Mesenchymal stem cell (in vitro differentiated cells and primary cell): ENCODE data around the gene USP24.
"Not testable (repeated sequence)": the region's sequence is repeated elsewhere in the genome, so short reads cannot be mapped to it uniquely, and the experiment has no call there.

Source experiments
- DNase-seq: peaks from one replicate; pipeline ENCODE4 v3.0.0-alpha.2; 2013
- H2AFZ ChIP-seq: one replicate; pipeline ENCODE4 v1.6.1; 2013; ENCODE audit warnings: low read depth, mild to moderate bottlenecking, control low read depth, inconsistent platforms, low read length, moderate library complexity
- H2AK5ac ChIP-seq: 2 replicates; pipeline ENCODE4 v1.6.1; 2013; ENCODE audit warnings: low read length, moderate library complexity, mild to moderate bottlenecking, inconsistent platforms; ENCODE audit not compliant: severe bottlenecking
- H2BK120ac ChIP-seq: one replicate; pipeline ENCODE4 v1.6.1; 2013; ENCODE audit warnings: low read depth, mild to moderate bottlenecking, inconsistent platforms, low read length, moderate library complexity
- H2BK12ac ChIP-seq, 2 experiments: one replicate each; pipeline ENCODE4 v1.6.1; 2013; ENCODE audit warnings: inconsistent platforms in 2 of 2, low read length in 2 of 2, mild to moderate bottlenecking in 2 of 2, moderate library complexity in 2 of 2, control low read depth in 1 of 2
- H2BK15ac ChIP-seq: one replicate; pipeline ENCODE4 v1.6.1; 2013; ENCODE audit warnings: mild to moderate bottlenecking, low read depth, inconsistent platforms; ENCODE audit not compliant: poor library complexity, severe bottlenecking
- H2BK5ac ChIP-seq: 2 replicates; pipeline ENCODE4 v1.6.1; 2013; ENCODE audit warnings: low read depth, mild to moderate bottlenecking, low read length, control low read depth, inconsistent platforms; ENCODE audit not compliant: poor library complexity, severe bottlenecking
- H3K14ac ChIP-seq, 2 experiments: one replicate each; pipeline ENCODE4 v1.6.1; 2013; ENCODE audit warnings: inconsistent platforms in 2 of 2, low read length in 2 of 2, control low read depth in 1 of 2, mild to moderate bottlenecking in 1 of 2, moderate library complexity in 1 of 2
- H3K18ac ChIP-seq, 2 experiments: one replicate each; pipeline ENCODE4 v1.6.1; 2013; ENCODE audit warnings: inconsistent platforms in 2 of 2, low read length in 2 of 2, control low read depth in 1 of 2, low read depth in 1 of 2, mild to moderate bottlenecking in 1 of 2
- H3K23ac ChIP-seq, 2 experiments: one replicate each; pipeline ENCODE4 v1.6.1; 2013; ENCODE audit warnings: inconsistent platforms in 2 of 2, low read length in 2 of 2, mild to moderate bottlenecking in 2 of 2, moderate library complexity in 2 of 2, control low read depth in 1 of 2
- H3K27ac ChIP-seq: 2 replicates; pipeline ENCODE4 v1.5.1; 2013; ENCODE audit warnings: mild to moderate bottlenecking, moderate library complexity, low read length, control low read depth, inconsistent platforms; ENCODE audit not compliant: poor library complexity, severe bottlenecking
- H3K27me3 ChIP-seq, 2 experiments: 2 replicates each; pipeline versions ENCODE4 v1.6.1 to v1.7.0; 2013; ENCODE audit warnings: low read length in 2 of 2, mild to moderate bottlenecking in 2 of 2, moderate library complexity in 2 of 2, control low read depth in 1 of 2, inconsistent platforms in 1 of 2; ENCODE audit not compliant: control insufficient read depth in 1 of 2, insufficient read depth in 1 of 2
- H3K36me3 ChIP-seq, 2 experiments: 2 replicates each; pipeline versions ENCODE4 v1.6.1 to v1.7.0; 2013; ENCODE audit warnings: low read length in 2 of 2, control low read depth in 1 of 2, inconsistent platforms in 1 of 2, low read depth in 1 of 2, mild to moderate bottlenecking in 1 of 2; ENCODE audit not compliant: insufficient read depth in 2 of 2, control insufficient read depth in 1 of 2
- H3K4ac ChIP-seq, 2 experiments: one replicate each; pipeline ENCODE4 v1.6.1; 2013; ENCODE audit warnings: inconsistent platforms in 2 of 2, low read length in 2 of 2, mild to moderate bottlenecking in 2 of 2, moderate library complexity in 2 of 2, control low read depth in 1 of 2, low read depth in 1 of 2
- H3K4me1 ChIP-seq: 2 replicates; pipeline ENCODE4 v1.6.1; 2013; ENCODE audit warnings: low read depth, low read length, control low read depth; ENCODE audit not compliant: control insufficient read depth, insufficient read depth
- H3K4me2 ChIP-seq: 2 replicates; pipeline ENCODE4 v1.6.1; 2013; ENCODE audit warnings: low read length, mild to moderate bottlenecking, inconsistent platforms; ENCODE audit not compliant: poor library complexity, severe bottlenecking
- H3K4me3 ChIP-seq, 2 experiments: 2 replicates each; pipeline versions ENCODE4 v1.5.1 to v1.7.0; 2013; ENCODE audit warnings: low read length in 2 of 2, mild to moderate bottlenecking in 2 of 2, control low read depth in 1 of 2, low read depth in 1 of 2; ENCODE audit not compliant: insufficient read depth in 1 of 2
- H3K79me1 ChIP-seq: replicated peaks from 2 replicates; pipeline ENCODE4 v1.6.1; 2013; ENCODE audit warnings: mild to moderate bottlenecking, control low read depth, low read length, inconsistent platforms; ENCODE audit not compliant: poor library complexity, severe bottlenecking
- H3K9ac ChIP-seq: 2 replicates; pipeline ENCODE4 v1.7.0; 2013; ENCODE audit warnings: mild to moderate bottlenecking, low read length, moderate library complexity
- H3K9me3 ChIP-seq: 2 replicates; pipeline ENCODE4 v1.7.0; 2013; ENCODE audit warnings: mild to moderate bottlenecking, low read length; ENCODE audit not compliant: control insufficient read depth
- H4K8ac ChIP-seq: one replicate; pipeline ENCODE4 v1.6.1; 2013; ENCODE audit warnings: inconsistent platforms, mild to moderate bottlenecking, low read length, moderate library complexity
- H4K91ac ChIP-seq: one replicate; pipeline ENCODE4 v1.6.1; 2013; ENCODE audit warnings: mild to moderate bottlenecking, low read length, inconsistent platforms
- WGBS: methylation state at CpG from one replicate; pipeline ENCODE4 v1.1.7; 2013; ENCODE audit warnings: mixed read lengths; 5-methylcytosine and 5-hydroxymethylcytosine counted together

USP24 gene

DNA sequence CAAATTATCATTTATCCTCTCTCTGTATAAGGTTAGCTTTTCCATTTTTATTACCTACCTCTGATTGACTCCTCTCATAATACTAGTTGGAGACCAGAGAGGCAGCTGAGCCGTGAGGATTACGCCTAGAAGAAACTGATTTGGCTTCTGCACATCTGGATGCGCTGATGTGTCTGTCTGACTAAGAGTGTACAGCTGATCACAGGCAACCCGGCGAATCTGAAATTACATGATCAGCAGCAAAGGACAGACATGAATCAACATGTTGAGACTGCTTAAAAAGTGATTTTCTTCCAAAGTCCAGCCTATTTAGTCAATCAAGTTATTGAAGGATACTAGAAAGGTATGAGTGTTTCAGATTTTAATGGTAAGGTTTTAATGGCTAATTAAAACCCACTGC is 94.6 kb downstream of the USP24 start:
- WGBS, result 97% methylated on average over 5 of the region's 5 CpGs
- Histone ChIP-seq H2BK15ac (no peak overlapping the region), H2BK120ac (no peak overlapping the region), H3K4me1 (no peaks in the 10 kb centered on the region), H3K4ac (no peak overlapping the region), H2BK5ac (no peak overlapping the region), H3K9me3 (no peaks in the 10 kb centered on the region), H4K8ac (no peak overlapping the region), H3K14ac (no peak overlapping the region), H4K91ac (no peak overlapping the region), H3K4me3 (no peak overlapping the region), H2AFZ (no peak overlapping the region), H3K4me2 (no peak overlapping the region), H3K18ac (no peak overlapping the region), H3K27me3 (no peaks in the 10 kb centered on the region), H3K23ac (no peak overlapping the region), H2BK12ac (no peak overlapping the region), H3K79me1 (peaks cover 11% of the 10 kb centered on the region), H3K9ac (no peak overlapping the region), H3K27ac (no peak overlapping the region), H3K36me3 (peaks cover 16 to 93% of the 10 kb centered on the region in 2 experiments), H2AK5ac (no peak overlapping the region)
- no peak for DNase-seq

- no peak overlapping the region for H3K9ac ChIP-seq
- H3K23ac ChIP-seq, result no peak overlapping the region
- H3K4ac ChIP-seq, result no peak overlapping the region
- no peaks in the 10 kb centered on the region for H3K27me3 ChIP-seq
- no peak overlapping the region for H2BK15ac ChIP-seq
- no peak for DNase-seq
- no peak overlapping the region for H3K4me3 ChIP-seq
- no peak overlapping the region for H3K4me2 ChIP-seq
- H2AK5ac ChIP-seq, result no peak overlapping the region
- no peak overlapping the region for H2BK5ac ChIP-seq
- 97% methylated on average over 3 of the region's 5 CpGs for WGBS
- H3K79me1 ChIP-seq, result peaks cover 6% of the 10 kb centered on the region
- H3K4me1 ChIP-seq, result no peaks in the 10 kb centered on the region
- peaks cover 12 to 91% of the 10 kb centered on the region in 2 experiments for H3K36me3 ChIP-seq
- H2BK12ac ChIP-seq, result no peak overlapping the region
- no peak overlapping the region for H4K8ac ChIP-seq
- H4K91ac ChIP-seq, result no peak overlapping the region
- H3K14ac ChIP-seq, result no peak overlapping the region
- H2BK120ac ChIP-seq, result no peak overlapping the region
- no peak overlapping the region for H3K18ac ChIP-seq
- H2AFZ ChIP-seq, result no peak overlapping the region
- no peak overlapping the region for H3K27ac ChIP-seq
- H3K9me3 ChIP-seq, result no peaks in the 10 kb centered on the region
Observed at GRCh38 chr1:55118651-55119329, 96.4 kb downstream of the USP24 start.

DNA sequence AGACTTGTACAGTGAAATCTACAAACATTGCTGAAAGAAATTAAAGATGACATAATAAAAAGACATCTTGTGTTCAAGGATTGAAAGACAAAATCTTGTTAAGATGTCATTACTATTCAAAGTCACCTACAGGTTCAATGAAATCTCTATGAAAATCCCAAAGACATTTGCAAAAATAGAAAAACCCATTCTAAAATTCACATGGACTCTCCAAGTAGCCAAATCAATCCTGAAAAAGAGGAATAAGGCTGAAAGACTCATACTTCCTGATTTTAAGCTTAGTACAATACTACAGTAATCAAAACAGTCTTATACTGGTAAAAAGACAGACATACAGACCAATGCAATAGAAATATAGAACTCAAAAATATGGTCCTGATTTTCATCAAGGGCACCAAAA is 97.2 kb downstream of the USP24 start:
- Histone ChIP-seq H3K14ac (no peak overlapping the region), H3K4me3 (no peak overlapping the region), H3K18ac (no peak overlapping the region), H2BK12ac (no peak overlapping the region), H3K79me1 (peaks cover 6% of the 10 kb centered on the region), H3K27ac (no peak overlapping the region), H3K36me3 (peaks cover 9 to 90% of the 10 kb centered on the region in 2 experiments), H3K4me1 (no peaks in the 10 kb centered on the region), H2AK5ac (no peak overlapping the region), H3K4ac (no peak overlapping the region), H2BK15ac (no peak overlapping the region), H2BK5ac (no peak overlapping the region), H4K8ac (no peak overlapping the region), H2BK120ac (no peak overlapping the region), H3K9me3 (no peaks in the 10 kb centered on the region), H3K27me3 (no peaks in the 10 kb centered on the region), H3K23ac (no peak overlapping the region), H2AFZ (no peak overlapping the region), H4K91ac (no peak overlapping the region), H3K4me2 (no peak overlapping the region), H3K9ac (no peak overlapping the region)
- DNase-seq, result no peak

DNA sequence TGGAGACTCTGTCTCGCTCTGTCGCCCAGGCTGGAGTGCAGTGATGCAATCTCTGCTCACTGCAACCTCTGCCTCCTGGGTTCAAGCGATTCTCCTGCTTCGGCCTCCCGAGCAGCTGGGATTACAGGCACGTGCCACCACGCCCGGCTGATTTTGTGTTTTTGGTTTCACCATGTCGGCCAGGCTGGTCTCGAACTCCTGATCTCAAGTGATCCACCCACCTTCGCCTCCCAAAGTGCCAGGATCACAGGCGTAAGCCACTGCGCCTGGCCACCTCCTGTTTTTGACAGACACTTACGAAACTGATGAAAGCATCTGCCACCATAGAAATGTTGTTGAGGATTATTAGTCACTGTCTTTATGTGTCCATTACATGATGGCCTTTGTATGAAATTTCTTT is 106.2 kb downstream of the USP24 start:
- H2AK5ac ChIP-seq, H3K9ac ChIP-seq, H3K27ac ChIP-seq, H2BK12ac ChIP-seq, H4K91ac ChIP-seq, H2BK15ac ChIP-seq, H3K9me3 ChIP-seq, H3K14ac ChIP-seq, H3K79me1 ChIP-seq, H3K4ac ChIP-seq, H3K4me2 ChIP-seq, H2BK120ac ChIP-seq, H3K4me3 ChIP-seq, H3K23ac ChIP-seq, H2AFZ ChIP-seq, H2BK5ac ChIP-seq, H3K18ac ChIP-seq, DNase-seq, H3K27me3 ChIP-seq, H4K8ac ChIP-seq, H3K4me1 ChIP-seq: not testable (repeated sequence)
- WGBS, result 97% methylated on average over 14 of the region's 14 CpGs
- H3K36me3 ChIP-seq, result peaks cover 9 to 97% of the 10 kb centered on the region in 2 experiments
